NCI-H2196 treated with DMSO at 0.1 percent for 48 hours (cell line): ENCODE measurements around the gene MRPS34.
"Not testable (repeated sequence)": the region's sequence is repeated elsewhere in the genome, so short reads cannot be mapped to it uniquely, and the experiment has no call there.

ENCODE experiments used
- DNase-seq: peaks from one replicate; lab custom pipeline; 2025; ENCODE audit not compliant: unreplicated experiment; lab: John Stamatoyannopoulos, UW

The MRPS34 gene

GRCh38 chr16:1757714-1758461 lies 15.0 kb downstream of the MRPS34 start:
- DNase-seq, result no peak

DNA sequence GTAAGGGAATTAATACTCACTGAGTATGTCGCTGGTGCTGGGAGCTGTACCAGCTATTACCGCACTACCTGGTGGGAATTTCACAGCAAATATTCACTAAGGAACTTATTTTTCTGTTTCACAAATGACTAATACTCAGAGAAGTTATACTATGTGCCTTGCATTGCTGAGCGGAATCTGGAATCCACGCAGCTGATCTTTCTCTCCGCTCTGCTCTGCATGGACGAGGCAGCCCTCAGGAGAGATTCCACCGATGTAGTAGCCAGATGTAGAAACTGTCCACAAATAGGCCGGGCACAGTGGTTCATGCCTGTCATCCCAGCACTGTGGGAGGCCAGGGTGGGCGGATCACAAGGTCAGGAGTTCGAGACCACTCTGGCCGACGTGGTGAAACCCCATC lies 18.7 kb downstream of the MRPS34 start:
- DNase-seq, result no peak

DNA sequence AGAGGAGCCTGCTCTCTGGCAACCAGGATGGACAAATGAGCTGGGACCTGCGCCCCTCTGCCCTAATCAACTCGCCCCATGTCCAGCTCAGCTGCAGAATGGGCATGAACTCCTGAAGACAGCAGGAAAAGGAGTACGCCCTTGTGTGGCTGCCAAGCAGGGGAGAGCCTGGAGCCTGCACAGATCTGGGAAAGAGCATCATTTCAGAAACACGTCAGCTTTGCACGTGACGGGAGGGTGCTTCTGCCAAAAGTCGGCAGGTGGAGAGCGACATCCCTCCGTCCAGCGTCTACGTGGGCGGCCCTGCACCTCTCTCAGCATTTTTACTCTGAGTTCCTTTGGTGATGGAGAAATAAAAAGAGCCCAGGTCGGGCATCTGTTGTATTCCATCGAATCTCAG lies 20.1 kb downstream of the MRPS34 start:
- DNase-seq, result no peak

- DNase-seq, result no peak
Observed at GRCh38 chr16:1751946-1752345, 21.0 kb downstream of the MRPS34 start.

GRCh38 chr16:1749152-1750117 lies 23.5 kb downstream of the MRPS34 start:
- DNase-seq, result no peak

DNA sequence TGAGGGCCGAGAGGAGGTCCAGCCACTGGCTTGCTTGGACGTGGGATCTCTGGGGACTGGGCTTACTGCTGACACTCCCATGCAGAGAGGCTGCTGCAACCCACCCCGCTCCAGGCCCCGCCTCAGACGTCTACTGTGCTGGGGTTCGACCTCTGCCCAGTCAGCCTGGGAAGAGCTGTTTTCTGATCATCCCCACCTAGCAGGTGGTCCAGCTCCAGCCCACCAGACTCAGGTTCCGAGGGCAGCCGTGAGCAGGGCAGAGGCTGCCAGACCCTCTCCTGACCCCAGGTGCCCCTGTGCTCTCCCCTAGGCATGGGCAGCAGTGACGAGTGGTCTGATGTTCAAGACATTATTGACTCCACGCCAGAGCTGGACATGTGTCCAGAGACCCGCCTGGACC lies 25.0 kb downstream of the MRPS34 start:
- DNase-seq, result no peak

- DNase-seq, result no peak
Observed at GRCh38 chr16:1746693-1747195, 26.2 kb downstream of the MRPS34 start.

DNA sequence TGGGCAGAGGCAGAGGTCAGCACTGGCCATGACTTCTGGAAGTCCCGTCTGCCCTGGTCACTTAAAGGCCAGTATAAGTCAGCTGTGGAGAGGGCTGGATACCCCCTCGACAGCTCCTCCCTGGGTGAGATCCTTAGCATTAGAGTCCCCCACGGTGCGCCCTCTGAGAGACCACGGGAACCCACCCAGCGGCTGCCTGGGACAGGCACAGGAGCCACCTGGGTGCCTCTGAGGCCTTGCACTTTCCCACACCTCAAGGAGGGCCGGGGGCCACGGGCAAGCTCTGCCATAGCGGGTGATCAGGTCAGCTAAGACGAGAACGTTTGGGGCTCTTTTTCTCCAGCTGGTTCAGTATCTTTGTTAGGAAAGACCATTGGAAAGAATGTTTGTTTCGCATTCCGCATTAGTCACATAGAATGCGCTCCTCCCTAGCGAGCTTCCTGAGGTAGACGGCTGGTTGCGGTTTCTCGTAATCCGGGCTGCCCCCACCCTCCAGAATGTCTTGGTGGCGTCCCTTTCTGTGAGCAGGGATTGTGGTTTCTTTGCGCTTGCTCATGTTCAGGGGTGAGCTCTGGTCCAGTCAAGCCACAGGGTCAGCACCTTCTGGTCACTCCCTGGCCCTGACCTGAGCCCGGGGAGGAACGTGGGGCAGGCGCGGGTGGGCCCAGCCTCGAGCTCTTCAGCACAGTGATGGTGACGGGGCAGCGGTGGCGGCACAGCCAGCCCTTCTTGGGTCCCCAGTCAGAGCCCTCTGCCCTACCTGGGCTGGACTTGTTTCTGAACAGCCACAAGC lies 26.8 kb downstream of the MRPS34 start:
- no peak for DNase-seq

DNA sequence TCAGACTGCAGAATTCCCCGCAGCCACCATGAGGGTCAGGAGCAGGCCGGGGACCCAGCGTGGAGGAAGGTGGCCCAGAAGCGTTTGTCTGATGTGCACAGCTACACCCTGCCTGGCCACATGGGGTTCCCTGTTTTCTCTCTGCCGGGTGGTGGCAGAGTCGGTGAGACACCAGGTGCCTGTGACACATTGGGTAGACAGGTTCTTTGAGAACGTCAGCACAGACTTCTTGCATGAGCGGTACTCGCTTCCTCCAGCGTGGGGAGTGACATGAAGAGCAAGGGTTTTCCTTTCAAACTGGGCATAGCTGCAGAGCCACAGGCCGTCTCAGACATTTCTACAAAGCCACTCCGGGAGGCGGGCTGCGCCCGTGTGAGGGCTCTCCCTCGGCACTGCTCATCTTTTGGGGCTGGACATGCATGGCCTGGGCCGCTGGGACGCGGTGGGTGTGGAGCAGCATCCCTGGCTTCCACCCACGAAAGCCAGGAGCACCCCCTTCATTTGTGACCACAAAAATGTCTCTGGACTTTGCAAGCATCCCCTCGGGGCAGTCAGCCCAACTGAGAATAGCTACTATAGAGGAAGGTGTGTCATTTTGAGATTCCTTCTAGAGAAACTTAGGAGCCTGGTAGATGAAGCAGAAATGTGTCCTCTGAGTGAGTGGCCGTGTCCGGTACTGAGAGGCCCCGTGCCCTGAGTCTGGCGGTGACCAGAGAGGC lies 27.6 kb downstream of the MRPS34 start:
- DNase-seq, result no peak

- DNase-seq, result no peak
Observed at GRCh38 chr16:1744338-1744840, 28.5 kb downstream of the MRPS34 start.

- no peak for DNase-seq
Observed at GRCh38 chr16:1743376-1744337, 29.3 kb downstream of the MRPS34 start.

DNA sequence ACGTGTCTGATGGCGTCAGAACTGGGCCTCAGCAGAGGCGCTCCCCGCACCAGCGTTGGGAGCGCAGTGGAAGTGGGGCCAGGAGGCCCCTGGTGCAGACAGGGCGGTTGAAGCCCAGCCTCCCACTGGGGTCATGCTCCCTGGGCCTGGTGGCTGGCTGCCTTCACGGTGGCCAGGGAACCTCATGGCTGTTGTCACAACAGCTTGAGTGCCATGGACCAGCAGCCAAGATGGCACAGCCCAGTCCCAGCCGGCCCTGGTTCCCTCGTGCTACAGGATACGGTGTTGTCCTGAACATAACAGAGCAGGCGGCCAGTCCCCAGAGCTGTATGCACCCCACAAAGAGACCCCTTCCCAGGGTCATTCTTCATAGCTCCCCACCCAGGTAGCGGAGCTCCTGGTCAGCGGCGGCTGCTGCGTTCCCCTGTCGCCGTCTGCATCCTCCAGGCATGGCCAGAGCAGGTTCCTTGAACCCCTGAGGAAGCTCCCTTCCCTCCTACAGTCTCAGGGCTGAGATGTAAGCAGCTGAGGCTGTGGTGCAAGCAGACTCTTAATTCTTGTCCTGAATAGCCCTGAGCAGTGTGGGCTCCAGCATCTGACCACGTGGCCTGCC lies 31.3 kb downstream of the MRPS34 start:
- no peak for DNase-seq

GRCh38 chr16:1740781-1741490 lies 32.0 kb downstream of the MRPS34 start:
- no peak for DNase-seq

DNA sequence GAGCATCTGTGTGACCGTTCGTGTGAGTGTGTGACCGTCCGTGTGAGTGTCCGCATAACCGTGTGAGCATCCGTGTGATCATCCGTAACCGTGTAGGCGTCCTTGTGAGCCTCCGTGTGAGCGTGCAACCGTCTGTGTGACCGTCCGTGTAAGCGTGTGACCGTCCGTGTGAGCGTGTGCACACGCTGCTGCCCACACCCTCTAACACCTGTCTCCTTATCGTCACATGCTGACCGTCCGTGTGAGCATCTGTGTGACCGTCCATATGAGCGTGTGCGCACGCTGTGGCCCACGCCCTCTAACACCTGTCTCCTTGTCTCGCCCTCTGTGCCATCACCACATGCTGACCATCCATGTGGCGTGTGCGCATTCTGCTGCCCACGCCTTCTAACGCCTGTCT lies 32.7 kb downstream of the MRPS34 start:
- DNase-seq, result no peak

DNA sequence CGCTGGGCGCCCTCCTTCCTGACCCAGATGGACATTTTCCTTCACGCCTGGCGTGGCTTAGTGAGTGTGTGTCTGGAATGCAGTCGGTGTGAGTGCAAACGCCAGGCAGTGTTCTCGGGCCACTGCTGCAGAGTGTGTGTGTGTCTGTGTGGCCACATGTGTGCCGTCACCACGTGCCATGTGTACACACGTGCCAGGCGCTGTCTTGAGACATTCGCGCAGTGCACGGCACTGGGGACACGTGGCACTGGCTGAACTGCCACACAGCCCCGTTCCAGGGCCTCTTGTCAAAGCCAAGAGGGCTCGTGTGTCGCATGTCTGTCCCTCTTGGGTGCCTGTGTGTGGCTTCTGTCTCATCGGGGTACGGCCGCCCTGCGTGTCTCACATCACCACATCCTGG lies 38.1 kb downstream of the MRPS34 start:
- no peak for DNase-seq

- DNase-seq, result no peak
Observed at GRCh38 chr16:1734123-1734522, 38.8 kb downstream of the MRPS34 start.

- DNase-seq, result not testable (repeated sequence)
Observed at GRCh38 chr16:1732551-1732987, 40.4 kb downstream of the MRPS34 start.

DNA sequence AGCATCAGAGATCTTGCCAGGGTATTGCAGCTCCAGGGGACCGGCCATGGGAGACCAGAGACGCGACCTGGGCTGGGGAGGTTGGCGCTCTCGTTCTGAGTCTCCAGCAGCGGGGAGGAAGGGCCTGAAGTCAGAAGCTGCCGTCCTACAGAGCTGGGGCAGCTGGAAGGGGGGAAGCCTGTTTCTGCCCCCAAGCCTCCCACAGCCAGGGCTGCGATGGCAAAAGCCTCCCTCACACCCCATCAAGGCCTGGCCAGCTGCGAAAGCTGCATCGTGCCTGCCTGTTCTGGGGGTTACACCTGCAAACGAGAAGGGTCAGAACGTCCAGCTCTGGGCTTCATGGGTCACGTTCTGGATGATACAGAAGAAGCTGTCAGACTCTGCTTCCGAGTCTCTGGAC lies 40.9 kb downstream of the MRPS34 start:
- DNase-seq, result no peak
